ENCODE data around the gene PTPRM. TPM values are rescaled to one million over a fixed set of nuclear protein-coding genes. Genes with fewer than 3 reads are reported as not detected.

Gene PTPRM
- total RNA-seq, 1 experiment from 2014 or later: 42.3 TPM

DNA sequence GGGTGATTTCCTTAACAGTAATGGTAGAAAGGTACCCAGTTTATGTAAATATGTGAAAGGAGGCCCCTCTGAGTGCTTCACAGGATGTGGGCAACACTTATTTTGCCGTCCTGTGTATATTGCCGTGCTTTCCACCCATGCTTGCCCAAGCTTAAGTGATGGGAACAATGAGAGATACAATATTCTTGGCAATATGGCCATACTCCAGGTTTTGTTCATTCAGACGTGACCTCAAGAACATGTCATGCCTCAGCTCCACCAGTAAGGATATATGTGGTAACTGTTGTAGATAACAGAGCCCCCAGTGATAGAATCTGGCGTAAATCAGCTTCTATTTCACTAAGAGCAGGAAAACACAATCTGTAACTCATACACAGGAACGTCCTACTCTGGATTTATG, 318.7 kb downstream of the PTPRM start:
- intact Hi-C loops (cut with micrococcal nuclease; ENCODE audit: unreplicated experiment): no loop called here
- no peak for DNase-seq
- Mint-ChIP-seq H3K27ac (ENCODE audit: unreplicated experiment) (no peak overlapping the region), H3K4me3 (ENCODE audit: low read depth, unreplicated experiment) (no peak overlapping the region), H3K36me3 (ENCODE audit: insufficient read depth, unreplicated experiment) (no peaks in the 10 kb centered on the region), H3K4me1 (ENCODE audit: low read depth, unreplicated experiment) (no peaks in the 10 kb centered on the region), H3K27me3 (ENCODE audit: unreplicated experiment) (no peaks in the 10 kb centered on the region), H3K9me3 (ENCODE audit: low read depth, unreplicated experiment) (peaks cover 4% of the 10 kb centered on the region)
- TF ChIP-seq, protein P1, sequence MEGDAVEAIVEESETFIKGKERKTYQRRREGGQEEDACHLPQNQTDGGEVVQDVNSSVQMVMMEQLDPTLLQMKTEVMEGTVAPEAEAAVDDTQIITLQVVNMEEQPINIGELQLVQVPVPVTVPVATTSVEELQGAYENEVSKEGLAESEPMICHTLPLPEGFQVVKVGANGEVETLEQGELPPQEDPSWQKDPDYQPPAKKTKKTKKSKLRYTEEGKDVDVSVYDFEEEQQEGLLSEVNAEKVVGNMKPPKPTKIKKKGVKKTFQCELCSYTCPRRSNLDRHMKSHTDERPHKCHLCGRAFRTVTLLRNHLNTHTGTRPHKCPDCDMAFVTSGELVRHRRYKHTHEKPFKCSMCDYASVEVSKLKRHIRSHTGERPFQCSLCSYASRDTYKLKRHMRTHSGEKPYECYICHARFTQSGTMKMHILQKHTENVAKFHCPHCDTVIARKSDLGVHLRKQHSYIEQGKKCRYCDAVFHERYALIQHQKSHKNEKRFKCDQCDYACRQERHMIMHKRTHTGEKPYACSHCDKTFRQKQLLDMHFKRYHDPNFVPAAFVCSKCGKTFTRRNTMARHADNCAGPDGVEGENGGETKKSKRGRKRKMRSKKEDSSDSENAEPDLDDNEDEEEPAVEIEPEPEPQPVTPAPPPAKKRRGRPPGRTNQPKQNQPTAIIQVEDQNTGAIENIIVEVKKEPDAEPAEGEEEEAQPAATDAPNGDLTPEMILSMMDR (IDR thresholded peaks at IDR 0.05; ENCODE audit: unreplicated experiment): no peak
- CTCF ChIA-PET: no interaction called here
- no TSS peak for BruUV-seq (replicated peaks)

DNA sequence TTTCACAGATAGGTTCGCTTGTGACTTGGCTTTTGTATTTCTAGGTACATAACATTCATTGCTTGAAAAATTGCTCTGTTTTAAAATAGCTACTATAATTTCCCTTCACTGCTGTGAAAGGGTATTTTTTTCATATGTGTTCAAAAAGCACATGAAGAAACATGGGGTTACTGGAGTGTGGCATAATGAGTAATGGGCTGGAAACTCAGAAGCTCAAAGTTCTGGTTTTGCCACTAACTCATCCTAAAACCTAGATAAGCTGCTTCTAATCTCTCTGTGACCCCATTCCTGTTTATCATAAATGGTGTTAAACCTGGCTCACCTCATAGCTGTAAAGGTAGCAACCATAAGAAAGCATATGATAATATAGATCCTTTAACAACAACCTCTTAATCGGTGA, 319.3 kb downstream of the PTPRM start:
- no peak overlapping the region for H3K27ac Mint-ChIP-seq (ENCODE audit: unreplicated experiment)
- no peaks in the 10 kb centered on the region for H3K4me1 Mint-ChIP-seq (ENCODE audit: low read depth, unreplicated experiment)
- intact Hi-C loops (cut with micrococcal nuclease; ENCODE audit: unreplicated experiment): no loop called here
- H3K9me3 Mint-ChIP-seq (ENCODE audit: low read depth, unreplicated experiment): peaks cover 4% of the 10 kb centered on the region
- no peak for DNase-seq
- H3K4me3 Mint-ChIP-seq (ENCODE audit: low read depth, unreplicated experiment): no peak overlapping the region
- TF ChIP-seq, protein P1 (IDR thresholded peaks at IDR 0.05; ENCODE audit: unreplicated experiment): no peak
- H3K27me3 Mint-ChIP-seq (ENCODE audit: unreplicated experiment): no peaks in the 10 kb centered on the region
- no TSS peak for BruUV-seq (replicated peaks)
- H3K36me3 Mint-ChIP-seq (ENCODE audit: insufficient read depth, unreplicated experiment): no peaks in the 10 kb centered on the region
- CTCF ChIA-PET: no interaction called here

DNA sequence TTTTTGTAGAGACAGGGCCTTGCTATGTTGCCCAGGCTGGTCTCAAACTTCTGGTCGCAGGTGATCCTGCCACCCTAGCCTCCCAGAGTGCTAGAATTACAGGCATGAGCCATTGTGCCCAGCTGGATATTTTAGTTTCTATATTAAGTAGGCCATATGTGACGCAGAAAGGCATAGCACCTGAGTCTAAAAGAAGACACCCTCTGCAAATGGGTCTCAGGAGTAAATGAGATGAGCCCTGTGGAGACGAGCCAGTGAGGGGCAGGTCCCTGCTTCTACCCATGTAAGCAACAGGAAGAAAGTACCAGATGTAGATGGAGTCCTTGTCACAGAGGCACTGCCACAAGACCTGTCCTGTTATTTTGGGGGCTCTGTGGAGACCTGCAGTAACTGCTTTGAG, 322.4 kb downstream of the PTPRM start:
- Mint-ChIP-seq H3K27me3 (ENCODE audit: unreplicated experiment) (no peaks in the 10 kb centered on the region), H3K36me3 (ENCODE audit: insufficient read depth, unreplicated experiment) (no peaks in the 10 kb centered on the region), H3K4me1 (ENCODE audit: low read depth, unreplicated experiment) (no peaks in the 10 kb centered on the region), H3K4me3 (ENCODE audit: low read depth, unreplicated experiment) (no peak overlapping the region), H3K9me3 (ENCODE audit: low read depth, unreplicated experiment) (no peaks in the 10 kb centered on the region), H3K27ac (ENCODE audit: unreplicated experiment) (no peak overlapping the region)
- TF ChIP-seq, protein P1 (IDR thresholded peaks at IDR 0.05; ENCODE audit: unreplicated experiment): no peak
- CTCF ChIA-PET: no interaction called here
- no TSS peak for BruUV-seq (replicated peaks)
- intact Hi-C loops (cut with micrococcal nuclease; ENCODE audit: unreplicated experiment): no loop called here
- no peak for DNase-seq

DNA sequence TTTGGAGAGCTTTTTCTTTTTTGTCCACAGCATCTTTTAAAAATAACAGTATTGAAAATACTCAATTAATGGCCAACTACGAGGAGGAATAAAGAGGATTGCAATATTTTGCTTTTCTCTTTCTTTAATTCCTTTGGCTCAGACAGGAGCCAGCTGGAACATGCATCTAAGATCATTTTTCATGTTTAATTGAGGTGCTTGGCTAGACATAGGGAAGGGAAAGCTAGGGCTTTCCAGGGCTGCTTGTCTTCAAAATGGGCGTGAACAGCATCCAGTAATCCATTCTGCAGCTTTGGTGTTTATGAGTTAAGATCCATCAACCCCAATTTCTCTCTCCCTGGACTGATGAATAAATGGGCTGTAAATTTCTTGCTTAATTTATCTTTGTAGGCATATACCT, 323.0 kb downstream of the PTPRM start:
- TF ChIP-seq, protein P1 (IDR thresholded peaks at IDR 0.05; ENCODE audit: unreplicated experiment): no peak
- Mint-ChIP-seq H3K9me3 (ENCODE audit: low read depth, unreplicated experiment) (no peaks in the 10 kb centered on the region), H3K36me3 (ENCODE audit: insufficient read depth, unreplicated experiment) (no peaks in the 10 kb centered on the region), H3K4me1 (ENCODE audit: low read depth, unreplicated experiment) (no peaks in the 10 kb centered on the region), H3K27ac (ENCODE audit: unreplicated experiment) (no peak overlapping the region), H3K4me3 (ENCODE audit: low read depth, unreplicated experiment) (no peak overlapping the region), H3K27me3 (ENCODE audit: unreplicated experiment) (no peaks in the 10 kb centered on the region)
- CTCF ChIA-PET: no interaction called here
- intact Hi-C loops (cut with micrococcal nuclease; ENCODE audit: unreplicated experiment): no loop called here
- no TSS peak for BruUV-seq (replicated peaks)
- DNase-seq: no peak

DNA sequence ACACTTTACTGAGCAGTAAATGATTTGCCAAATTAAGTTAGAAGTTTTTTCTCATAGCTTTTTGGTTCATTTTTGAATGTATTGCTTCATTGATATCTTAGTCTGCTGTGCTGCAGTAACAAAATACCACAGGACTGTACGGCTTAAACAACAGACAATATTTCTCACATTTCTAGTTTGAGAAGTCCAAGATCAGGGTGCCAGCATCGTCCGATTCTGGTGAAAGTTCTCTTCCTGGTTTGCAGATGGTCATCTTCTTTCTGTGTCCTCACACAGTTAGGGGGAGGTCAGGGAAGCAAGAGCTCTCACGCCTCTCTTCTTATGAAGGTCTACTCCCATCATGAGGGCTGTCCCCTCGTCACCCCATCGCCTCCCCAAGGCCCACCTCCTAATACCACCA, 325.4 kb downstream of the PTPRM start:
- H3K36me3 Mint-ChIP-seq (ENCODE audit: insufficient read depth, unreplicated experiment): no peaks in the 10 kb centered on the region
- DNase-seq: no peak
- no peak overlapping the region for H3K4me3 Mint-ChIP-seq (ENCODE audit: low read depth, unreplicated experiment)
- CTCF ChIA-PET: no interaction called here
- no peak overlapping the region for H3K27ac Mint-ChIP-seq (ENCODE audit: unreplicated experiment)
- no peaks in the 10 kb centered on the region for H3K27me3 Mint-ChIP-seq (ENCODE audit: unreplicated experiment)
- no peaks in the 10 kb centered on the region for H3K4me1 Mint-ChIP-seq (ENCODE audit: low read depth, unreplicated experiment)
- TF ChIP-seq, protein P1 (IDR thresholded peaks at IDR 0.05; ENCODE audit: unreplicated experiment): no peak
- BruUV-seq (replicated peaks): no TSS peak
- intact Hi-C loops (cut with micrococcal nuclease; ENCODE audit: unreplicated experiment): no loop called here
- no peaks in the 10 kb centered on the region for H3K9me3 Mint-ChIP-seq (ENCODE audit: low read depth, unreplicated experiment)

Measured in Calu3 (cell line).